K562 (cell line): ENCODE data around the gene HPS1. TPM values are rescaled to one million over a fixed set of nuclear protein-coding genes. Genes with fewer than 3 reads are reported as not detected.

Experiments used
- ATAC-seq: fragments of 200-7000 bp; cut with Tn5 transposase; 3 replicates; pipeline ENCODE4 v1.9.1; 2020; ENCODE audit warnings: moderate library complexity
- BruUV-seq: library from RNA; stranded (reverse); fragments of 400-500 nt; replicated peaks from 2 replicates; lab custom pipeline; 2021; lab: Mats Ljungman, UMichigan
- CTCF ChIA-PET: fragments of 300-600 bp; formaldehyde crosslinking; extraction: SDS; loops from one replicate; lab custom pipeline; 2021; ENCODE audit warnings: low intra/inter-chr PET ratio; lab: Yijun Ruan, JAX
- POLR2A ChIA-PET: fragments of 300-600, 350-650 bp; sonication (Branson Sonifier 250); formaldehyde crosslinking; extraction: SDS; loops from one replicate; lab custom pipeline; 2021; ENCODE audit warnings: antibody characterized with exemption, inconsistent platforms; lab: Yijun Ruan, JAX
- DNase-seq, 4 experiments: peaks; one replicate each; pipeline versions ENCODE4 v3.0.0 to v3.0.0-alpha.2; 2011 to 2018; ENCODE audit warnings: low spot score in 3 of 4, mixed read lengths in 3 of 4; ENCODE audit errors: extremely low read depth in 1 of 4
- FAIRE-seq: peaks from 2 replicates; lab custom pipeline; 2011; peaks lifted over from hg19 to GRCh38; lab: Jason Lieb, UNC
- H2AFZ ChIP-seq: 2 replicates; pipeline ENCODE4 v1.6.0; 2011; ENCODE audit warnings: low read depth, low read length, control low read depth, inconsistent platforms
- H3K27ac ChIP-seq: fragments of 200-600 bp; 3 replicates; pipeline ENCODE4 v1.8.0; 2011; ENCODE audit warnings: low read depth, mild to moderate bottlenecking, control low read depth, inconsistent platforms, low read length, moderate library complexity, mixed read lengths; ENCODE audit errors: extremely low read depth
- H3K27me3 ChIP-seq, 2 experiments: fragments of 300-600 bp in 1 of 2; 2 replicates in 1 of 2; 3 replicates in 1 of 2; pipeline versions ENCODE4 v1.6.0 to v1.8.0; 2011; ENCODE audit warnings: inconsistent platforms in 2 of 2, low read length in 2 of 2, mild to moderate bottlenecking in 1 of 2, mixed read lengths in 1 of 2, moderate library complexity in 1 of 2; ENCODE audit not compliant: control insufficient read depth in 2 of 2, insufficient read depth in 2 of 2
- H3K36me3 ChIP-seq: fragments of 300-600 bp; 3 replicates; pipeline ENCODE4 v1.8.0; 2011; ENCODE audit warnings: mild to moderate bottlenecking, low read length, inconsistent platforms; ENCODE audit not compliant: control insufficient read depth, insufficient read depth
- H3K4me1 ChIP-seq, 2 experiments: fragments of 200-600 bp in 1 of 2; replicated peaks in 1 of 2; 2 replicates in 1 of 2; 3 replicates in 1 of 2; pipeline versions ENCODE4 v1.5.1 to v1.8.0; 2011; ENCODE audit warnings: inconsistent platforms in 2 of 2, low read length in 2 of 2, mild to moderate bottlenecking in 1 of 2, mixed read lengths in 1 of 2, moderate library complexity in 1 of 2; ENCODE audit not compliant: control insufficient read depth in 2 of 2, insufficient read depth in 2 of 2
- H3K4me2 ChIP-seq: 2 replicates; pipeline ENCODE4 v1.6.1; 2011; ENCODE audit warnings: low read length, control low read depth, inconsistent platforms, mixed read lengths; ENCODE audit not compliant: insufficient read depth
- H3K4me3 ChIP-seq: fragments of 200-600 bp; sonication (generic), shearing (Covaris generic); 2 replicates; pipeline ENCODE4 v1.5.1; 2016; ENCODE audit warnings: control low read depth, inconsistent platforms
- H3K79me2 ChIP-seq: fragments of 200-600 bp; 3 replicates; pipeline ENCODE4 v1.8.0; 2011; ENCODE audit warnings: low read length, inconsistent platforms; ENCODE audit not compliant: control insufficient read depth, insufficient read depth
- H3K9ac ChIP-seq, 2 experiments: 2 replicates each; pipeline versions ENCODE4 v1.6.0 to v1.6.1; 2011; ENCODE audit warnings: low read depth in 2 of 2, low read length in 2 of 2, control low read depth in 1 of 2, inconsistent platforms in 1 of 2, mild to moderate bottlenecking in 1 of 2, mixed read lengths in 1 of 2; ENCODE audit not compliant: insufficient read depth in 1 of 2
- H3K9me1 ChIP-seq: one replicate; pipeline ENCODE4 v1.6.0; 2011; ENCODE audit warnings: inconsistent platforms, mild to moderate bottlenecking, low read length, moderate library complexity; ENCODE audit not compliant: control insufficient read depth, insufficient read depth
- H3K9me3 ChIP-seq: replicated peaks from 2 replicates; pipeline ENCODE4 v1.5.1; 2011; ENCODE audit warnings: low read depth, low read length, inconsistent platforms; ENCODE audit not compliant: control insufficient read depth, insufficient read depth
- H4K20me1 ChIP-seq: replicated peaks from 2 replicates; pipeline ENCODE4 v1.6.1; 2011; ENCODE audit warnings: low read length, inconsistent platforms, mixed read lengths; ENCODE audit not compliant: control insufficient read depth, insufficient read depth
- DNMT1 ChIP-seq: fragments of 450-650 bp; IDR thresholded peaks from 2 replicates; pipeline ENCODE4 v1.6.1; 2016; ENCODE audit warnings: antibody characterized with exemption, mild to moderate bottlenecking
- ELF1 ChIP-seq: fragments of 200-800 bp; sonication (Bioruptor generic); IDR thresholded peaks from 2 replicates; pipeline ENCODE4 v1.6.1; 2016; ENCODE audit warnings: missing genetic modification characterization, missing compliant biosample characterization
- LCOR ChIP-seq: sonication (generic); formaldehyde crosslinking; IDR thresholded peaks from 2 replicates; pipeline ENCODE4 v1.8.0; 2022; ENCODE audit warnings: mild to moderate bottlenecking, missing genetic modification reagents
- NKRF ChIP-seq: fragments of 450-650 bp; IDR thresholded peaks from 2 replicates; pipeline ENCODE4 v1.6.1; 2016; ENCODE audit warnings: borderline replicate concordance
- NONO ChIP-seq, 2 experiments: fragments of 200-400 bp in 1 of 2; fragments of 450-650 bp in 1 of 2; formaldehyde crosslinking in 1 of 2; IDR thresholded peaks; 2 replicates each; pipeline ENCODE4 v1.6.1; 2017; ENCODE audit warnings: low read depth in 2 of 2, mild to moderate bottlenecking in 2 of 2, moderate library complexity in 2 of 2, low read length in 1 of 2
- RBM17 ChIP-seq: fragments of 200-400 bp; formaldehyde crosslinking; IDR thresholded peaks from 2 replicates; pipeline ENCODE4 v1.6.1; 2017; ENCODE audit warnings: low read depth, mild to moderate bottlenecking, low read length, borderline replicate concordance
- SIN3A ChIP-seq, 2 experiments: fragments of 150-350 bp in 1 of 2; IDR thresholded peaks; 2 replicates each; pipeline ENCODE4 v1.6.1; 2011 to 2016; ENCODE audit warnings: borderline replicate concordance in 2 of 2, low read depth in 2 of 2, low read length in 2 of 2, mild to moderate bottlenecking in 2 of 2, moderate library complexity in 2 of 2; ENCODE audit not compliant: control insufficient read depth in 1 of 2
- STAT5A ChIP-seq: IDR thresholded peaks from 2 replicates; pipeline ENCODE4 v1.6.1; 2012; ENCODE audit warnings: low read length, inconsistent platforms, borderline replicate concordance
- TAF9B ChIP-seq: fragments of 450-650 bp; IDR thresholded peaks from 2 replicates; pipeline ENCODE4 v1.6.1; 2018; ENCODE audit warnings: mild to moderate bottlenecking; ENCODE audit not compliant: partially characterized antibody
- ZNF354B ChIP-seq: fragments of 250-450 bp; sonication (Bioruptor Pico); IDR thresholded peaks from 2 replicates; pipeline ENCODE4 v1.4.0; 2020
- ZNF551 ChIP-seq: fragments of 250-450 bp; sonication (Bioruptor Pico); IDR thresholded peaks from 2 replicates; pipeline ENCODE4 v1.5.0; 2021; ENCODE audit warnings: mild to moderate bottlenecking, moderate library complexity
- ZNF696 ChIP-seq: fragments of 250-450 bp; sonication (Bioruptor Pico); conservative IDR thresholded peaks from 2 replicates; pipeline ENCODE4 v1.4.0; 2020; ENCODE audit warnings: mild to moderate bottlenecking, moderate library complexity
- WGBS: fragments of 100-300 bp; shearing (Covaris generic); methylation state at CpG from one replicate; pipeline ENCODE4 v1.1.6; 2016; ENCODE audit warnings: low coverage, mixed read lengths; ENCODE audit not compliant: insufficient coverage; ENCODE audit errors: missing lambda C conversion rate; 5-methylcytosine and 5-hydroxymethylcytosine counted together
- in situ Hi-C: fragments of 300-500 bp; cut with MboI; formaldehyde crosslinking; loops from 4 replicates; pipeline ENCODE4 v1.15.0; 2018; ENCODE audit warnings: inconsistent platforms, mixed read lengths
- intact Hi-C: fragments of 100-400 bp; cut with micrococcal nuclease; formaldehyde crosslinking; loops from 2 replicates; pipeline ENCODE4 v1.14.2; 2022
- polyA plus RNA-seq, 8 experiments: library from polyadenylated mRNA; depleted of rRNA in 4 of 8; stranded (reverse) in 5 of 8; unstranded in 3 of 8; fragments of >200 nt; fragmentation: Nextera tagmentation in 2 of 8; fragmentation: Illumina TruSeq in 1 of 8; extraction: Ambion mirVana in 2 of 8; extraction: Trizol in 1 of 8; gene quantifications; 2 replicates each; pipeline versions ENCODE4 v1.2.1 to v1.2.3, GENCODE V29; 2011 to 2014; ENCODE audit warnings: inconsistent platforms in 1 of 8, missing spikeins in 1 of 8
- total RNA-seq, 7 experiments: library from RNA; depleted of rRNA in 6 of 7; stranded (reverse); fragments of >200 nt in 6 of 7; fragmentation: Illumina TruSeq in 2 of 7; extraction: Trizol in 2 of 7; gene quantifications; 2 replicates each; pipeline versions ENCODE4 v1.2.1 to v1.2.3, GENCODE V29; 2011 to 2021; ENCODE audit warnings: low replicate concordance in 1 of 7
- TF ChIP-seq, protein P1 (sequence below): fragments of 250-450 bp; sonication (Bioruptor Pico); IDR thresholded peaks from 2 replicates; pipeline ENCODE4 v1.8.0; 2021; ENCODE audit warnings: mild to moderate bottlenecking, moderate library complexity

Gene HPS1
- total and polyA plus RNA-seq, 9 of the 15 experiments (the other 6 are each of a cell fraction or from before 2014, with no cell fraction given), result 18.1 to 43.6 (median 26.3) TPM

GRCh38 chr10:98472196-98472595 is 25.5 kb upstream of the HPS1 start:
- no peak overlapping the region for H2AFZ ChIP-seq
- BruUV-seq, result no TSS peak
- H3K4me1 ChIP-seq, result peaks cover 11 to 12% of the 10 kb centered on the region in 2 experiments; a peak in 4 of 5 replicates
- 18% methylated on average over 4 of the region's 4 CpGs for WGBS
- no peaks in the 10 kb centered on the region for H3K9me3 ChIP-seq
- H3K27ac ChIP-seq, result no peak overlapping the region
- H3K27me3 ChIP-seq, result 0 out of 5 replicates have a peak, but pooled peaks cover 0 to 1% of the 10 kb centered on the region in 2 experiments
- ATAC-seq (no peak), FAIRE-seq (no peak), DNase-seq (no peak)
- in situ Hi-C loops (no loop called here), intact Hi-C loops (no loop called here)
- H3K4me2 ChIP-seq, result no peak overlapping the region
- H3K9me1 ChIP-seq, result no peaks in the 10 kb centered on the region
- CTCF ChIA-PET, result no interaction called here
- TF ChIP-seq LCOR, result no peak
- H3K9ac ChIP-seq, result no peak overlapping the region
- H3K4me3 ChIP-seq, result no peak overlapping the region
- POLR2A ChIA-PET, result no interaction called here
- no peaks in the 10 kb centered on the region for H3K36me3 ChIP-seq
- no peaks in the 10 kb centered on the region for H4K20me1 ChIP-seq
- H3K79me2 ChIP-seq, result no peaks in the 10 kb centered on the region

DNA sequence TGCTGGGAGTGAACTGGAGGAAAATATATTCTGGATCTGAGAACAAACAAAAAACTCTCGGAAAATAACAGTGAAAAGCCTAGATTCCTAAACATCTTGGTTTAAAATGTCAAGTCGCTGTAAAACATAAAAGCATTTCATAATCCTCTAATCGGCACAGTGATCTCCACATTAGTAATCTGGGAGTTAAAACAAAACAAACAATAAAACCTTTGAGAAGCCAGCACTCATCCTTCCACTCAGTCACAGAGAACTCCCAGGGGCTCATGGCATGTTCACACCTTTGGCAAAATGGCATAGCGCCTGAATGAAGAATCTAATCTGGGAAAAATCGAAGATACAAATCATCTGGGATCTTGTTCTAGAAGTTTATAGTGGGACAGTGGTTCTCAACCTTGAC is 24.1 kb upstream of the HPS1 start:
- no peak overlapping the region for H3K4me2 ChIP-seq
- H3K4me1 ChIP-seq, result peaks cover 19 to 21% of the 10 kb centered on the region in 2 experiments; a peak in 4 of 5 replicates
- H3K27ac ChIP-seq, result no peak overlapping the region
- no peaks in the 10 kb centered on the region for H3K9me1 ChIP-seq
- no peak for DNase-seq
- intact Hi-C loops, result no loop called here
- POLR2A ChIA-PET, result interaction anchor here (0.7 kb wide), 1 partner anchor 51 kb away, joined by 3 read pairs; no protein-coding TSS in a partner anchor
- no peak overlapping the region for H2AFZ ChIP-seq
- TF ChIP-seq RBM17 (no peak), ZNF551 (CRISPR knock-in tag) (no peak), ZNF354B (CRISPR knock-in tag) (no peak), NKRF (no peak), NONO (IDR thresholded peaks at IDR 0.05; ENCODE audit: low read depth in 2 of 2, low read length in 1 of 2) (no peak), TAF9B (no peak), ELF1 (tag) (no peak), DNMT1 (no peak), ZNF696 (CRISPR knock-in tag) (no peak), STAT5A (no peak), SIN3A (IDR thresholded peaks at IDR 0.05; ENCODE audit: borderline replicate concordance in 2 of 2, control insufficient read depth in 1 of 2, low read depth in 2 of 2, low read length in 2 of 2) (no peak)
- TF ChIP-seq, protein P1, sequence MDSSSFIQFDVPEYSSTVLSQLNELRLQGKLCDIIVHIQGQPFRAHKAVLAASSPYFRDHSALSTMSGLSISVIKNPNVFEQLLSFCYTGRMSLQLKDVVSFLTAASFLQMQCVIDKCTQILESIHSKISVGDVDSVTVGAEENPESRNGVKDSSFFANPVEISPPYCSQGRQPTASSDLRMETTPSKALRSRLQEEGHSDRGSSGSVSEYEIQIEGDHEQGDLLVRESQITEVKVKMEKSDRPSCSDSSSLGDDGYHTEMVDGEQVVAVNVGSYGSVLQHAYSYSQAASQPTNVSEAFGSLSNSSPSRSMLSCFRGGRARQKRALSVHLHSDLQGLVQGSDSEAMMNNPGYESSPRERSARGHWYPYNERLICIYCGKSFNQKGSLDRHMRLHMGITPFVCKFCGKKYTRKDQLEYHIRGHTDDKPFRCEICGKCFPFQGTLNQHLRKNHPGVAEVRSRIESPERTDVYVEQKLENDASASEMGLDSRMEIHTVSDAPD (CRISPR knock-in tag), result no peak
- TF ChIP-seq, all 486 proteins: peak for 0
- CTCF ChIA-PET, result no interaction called here
- 15% methylated on average over 5 of the region's 5 CpGs for WGBS
- Histone ChIP-seq H3K4me3 (no peak overlapping the region), H3K79me2 (no peaks in the 10 kb centered on the region), H4K20me1 (no peaks in the 10 kb centered on the region), H3K27me3 (no peaks in the 10 kb centered on the region), H3K36me3 (no peaks in the 10 kb centered on the region), H3K9me3 (no peaks in the 10 kb centered on the region), H3K9ac (no peak overlapping the region)
- no peak for ATAC-seq
- no TSS peak for BruUV-seq
- in situ Hi-C loops, result no loop called here
- FAIRE-seq, result no peak
